GM21576 (cell line): ENCODE measurements around the gene UAP1L1.

ENCODE experiments used
- ATAC-seq: cut with Tn5 transposase; IDR thresholded peaks from one replicate; pipeline ENCODE4 v1.9.1; 2021; ENCODE audit warnings: mild to moderate bottlenecking, moderate library complexity; ENCODE audit not compliant: unreplicated experiment

The UAP1L1 gene

GRCh38 chr9:137128158-137128861 lies 51.0 kb downstream of the UAP1L1 start:
- ATAC-seq, result no peak

- peak; percentile 18 for ATAC-seq
These were observed 51.6 kb downstream of the UAP1L1 start for GRCh38 chr9:137128862-137129455.

GRCh38 chr9:137129456-137130175 lies 52.3 kb downstream of the UAP1L1 start:
- ATAC-seq, result peak; percentile 75

GRCh38 chr9:137130176-137130755 lies 52.9 kb downstream of the UAP1L1 start:
- peak; percentile 14 for ATAC-seq
